HG03575 (cell line): Measurements from ENCODE around the gene SCGB2B2.

Experiments
- ATAC-seq: cut with Tn5 transposase; IDR thresholded peaks from one replicate; pipeline ENCODE4 v1.9.1; 2021; ENCODE audit not compliant: unreplicated experiment, insufficient number of reproducible peaks, low FRiP score; ENCODE audit errors: extremely low read depth

The SCGB2B2 gene

DNA sequence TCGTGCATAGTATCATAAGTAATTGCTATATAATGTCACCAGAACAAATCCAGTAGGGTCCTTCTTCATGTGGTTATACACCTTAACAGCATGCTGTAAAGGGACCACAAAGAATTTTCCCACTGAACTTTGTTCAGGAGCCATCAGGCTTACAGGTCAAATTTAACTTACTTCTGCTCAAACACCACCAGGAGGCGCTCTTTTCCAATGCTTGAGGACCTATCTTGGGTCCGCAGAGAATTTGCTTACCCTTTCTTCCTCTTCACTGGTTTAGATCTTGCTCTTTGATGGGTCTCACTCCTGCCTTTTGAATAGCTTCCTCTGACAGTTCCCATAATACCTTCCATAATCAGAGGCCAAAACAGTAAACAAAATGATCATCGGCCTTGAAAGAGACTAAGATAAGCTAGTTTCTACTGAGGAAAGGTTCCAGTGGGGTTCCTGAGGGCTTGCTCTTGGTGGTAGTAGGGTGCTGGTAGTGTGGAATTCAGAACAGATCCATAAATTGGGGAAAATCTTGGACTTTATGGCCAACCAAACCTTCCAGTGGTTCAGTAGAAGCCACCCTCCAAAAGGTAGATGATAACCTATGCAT lies 37.4 kb downstream of the SCGB2B2 start:
- ATAC-seq: no peak

DNA sequence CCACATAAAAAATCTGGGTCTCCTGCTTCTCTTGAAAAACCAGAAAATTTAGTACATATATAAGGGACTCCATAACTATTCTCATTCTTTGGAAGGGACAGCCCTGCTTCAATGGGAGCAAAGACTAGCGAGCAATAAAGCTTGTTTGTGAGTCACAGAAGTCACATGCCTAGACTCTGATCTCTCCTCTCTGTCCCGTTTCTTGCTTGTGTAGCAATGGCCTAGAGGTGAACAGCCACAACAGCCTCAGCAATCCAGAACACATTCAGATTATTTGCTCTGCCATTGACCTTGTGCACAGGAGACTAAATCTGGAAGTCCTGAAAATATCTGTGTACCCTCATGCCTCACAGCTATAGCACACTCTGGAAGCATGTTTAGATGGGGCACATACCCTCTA lies 43.2 kb downstream of the SCGB2B2 start:
- no peak for ATAC-seq
